ENCODE measurements around the gene SLC27A5.

Gene SLC27A5

DNA sequence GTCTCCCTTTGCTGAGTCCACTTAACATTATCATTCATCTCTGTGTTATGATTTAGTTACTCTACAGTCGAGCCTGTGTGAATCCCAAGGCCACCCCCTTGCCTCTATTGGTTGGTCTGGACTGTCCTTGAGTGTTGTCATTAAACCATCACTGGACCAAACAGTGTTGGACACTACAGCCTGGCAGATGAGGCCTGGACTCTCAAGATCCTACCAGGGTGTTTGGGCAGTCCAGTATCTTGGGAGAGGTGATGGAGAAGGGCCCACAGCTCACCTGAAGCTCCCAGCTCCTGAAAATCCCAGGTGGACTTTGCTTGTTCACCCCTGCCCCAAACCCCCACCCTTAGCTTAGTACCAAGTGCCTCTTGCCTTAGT, 39.3 kb upstream of the SLC27A5 start:
- DNase-seq = no peak
- H3K4me1 Mint-ChIP-seq = peaks cover 45% of the 10 kb centered on the region
- H3K9me3 Mint-ChIP-seq = no peaks in the 10 kb centered on the region
- peaks cover 3% of the 10 kb centered on the region for H3K27me3 Mint-ChIP-seq (ENCODE audit: low read depth, poor library complexity)
- H3K4me3 Mint-ChIP-seq = no peak overlapping the region
- TF ChIP-seq, protein P1, sequence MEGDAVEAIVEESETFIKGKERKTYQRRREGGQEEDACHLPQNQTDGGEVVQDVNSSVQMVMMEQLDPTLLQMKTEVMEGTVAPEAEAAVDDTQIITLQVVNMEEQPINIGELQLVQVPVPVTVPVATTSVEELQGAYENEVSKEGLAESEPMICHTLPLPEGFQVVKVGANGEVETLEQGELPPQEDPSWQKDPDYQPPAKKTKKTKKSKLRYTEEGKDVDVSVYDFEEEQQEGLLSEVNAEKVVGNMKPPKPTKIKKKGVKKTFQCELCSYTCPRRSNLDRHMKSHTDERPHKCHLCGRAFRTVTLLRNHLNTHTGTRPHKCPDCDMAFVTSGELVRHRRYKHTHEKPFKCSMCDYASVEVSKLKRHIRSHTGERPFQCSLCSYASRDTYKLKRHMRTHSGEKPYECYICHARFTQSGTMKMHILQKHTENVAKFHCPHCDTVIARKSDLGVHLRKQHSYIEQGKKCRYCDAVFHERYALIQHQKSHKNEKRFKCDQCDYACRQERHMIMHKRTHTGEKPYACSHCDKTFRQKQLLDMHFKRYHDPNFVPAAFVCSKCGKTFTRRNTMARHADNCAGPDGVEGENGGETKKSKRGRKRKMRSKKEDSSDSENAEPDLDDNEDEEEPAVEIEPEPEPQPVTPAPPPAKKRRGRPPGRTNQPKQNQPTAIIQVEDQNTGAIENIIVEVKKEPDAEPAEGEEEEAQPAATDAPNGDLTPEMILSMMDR (IDR thresholded peaks at IDR 0.05) = no peak
- H3K36me3 Mint-ChIP-seq (ENCODE audit: low read depth) = peaks cover 57% of the 10 kb centered on the region
- peak overlapping the region; percentile 82 for H3K27ac Mint-ChIP-seq

DNA sequence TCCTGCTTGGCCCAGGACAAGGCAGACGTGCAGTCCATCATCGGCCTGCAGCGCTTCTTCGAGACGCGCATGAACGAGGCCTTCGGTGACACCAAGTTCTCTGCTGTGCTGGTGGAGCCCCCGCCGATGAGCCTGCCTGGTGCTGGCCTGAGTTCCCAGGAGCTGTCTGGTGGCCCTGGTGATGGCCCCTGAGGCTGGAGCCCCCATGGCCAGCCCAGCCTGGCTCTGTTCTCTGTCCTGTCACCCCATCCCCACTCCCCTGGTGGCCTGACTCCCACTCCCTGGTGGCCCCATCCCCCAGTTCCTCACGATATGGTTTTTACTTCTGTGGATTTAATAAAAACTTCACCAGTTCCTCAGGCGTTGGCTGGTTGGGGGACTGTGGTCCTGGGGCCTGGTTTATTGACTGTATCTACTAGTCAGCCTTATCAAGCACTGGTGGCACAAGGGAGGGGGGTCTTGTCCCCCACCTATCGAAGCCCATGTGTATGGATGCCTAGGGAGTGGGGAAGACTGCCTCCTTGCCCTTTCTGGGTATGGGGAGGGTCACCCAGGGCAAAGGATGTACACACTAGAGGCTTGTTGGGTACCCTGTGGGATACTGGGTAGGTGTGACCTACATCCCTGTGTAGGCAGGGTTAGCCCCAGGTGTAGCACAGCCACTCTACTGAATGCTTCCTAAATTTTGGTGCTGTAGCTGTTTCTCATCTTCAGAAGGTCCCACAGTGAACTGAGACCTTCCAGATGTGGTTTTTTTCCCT, 38.8 kb upstream of the SLC27A5 start:
- no peak overlapping the region for H3K4me3 Mint-ChIP-seq
- TF ChIP-seq, protein P1 (IDR thresholded peaks at IDR 0.05) = no peak
- peaks cover 48% of the 10 kb centered on the region for H3K4me1 Mint-ChIP-seq
- peaks cover 6% of the 10 kb centered on the region for H3K27me3 Mint-ChIP-seq (ENCODE audit: low read depth, poor library complexity)
- no peak for DNase-seq
- no peaks in the 10 kb centered on the region for H3K9me3 Mint-ChIP-seq
- peaks cover 61% of the 10 kb centered on the region for H3K36me3 Mint-ChIP-seq (ENCODE audit: low read depth)
- peak overlapping the region; percentile 84 for H3K27ac Mint-ChIP-seq

DNA sequence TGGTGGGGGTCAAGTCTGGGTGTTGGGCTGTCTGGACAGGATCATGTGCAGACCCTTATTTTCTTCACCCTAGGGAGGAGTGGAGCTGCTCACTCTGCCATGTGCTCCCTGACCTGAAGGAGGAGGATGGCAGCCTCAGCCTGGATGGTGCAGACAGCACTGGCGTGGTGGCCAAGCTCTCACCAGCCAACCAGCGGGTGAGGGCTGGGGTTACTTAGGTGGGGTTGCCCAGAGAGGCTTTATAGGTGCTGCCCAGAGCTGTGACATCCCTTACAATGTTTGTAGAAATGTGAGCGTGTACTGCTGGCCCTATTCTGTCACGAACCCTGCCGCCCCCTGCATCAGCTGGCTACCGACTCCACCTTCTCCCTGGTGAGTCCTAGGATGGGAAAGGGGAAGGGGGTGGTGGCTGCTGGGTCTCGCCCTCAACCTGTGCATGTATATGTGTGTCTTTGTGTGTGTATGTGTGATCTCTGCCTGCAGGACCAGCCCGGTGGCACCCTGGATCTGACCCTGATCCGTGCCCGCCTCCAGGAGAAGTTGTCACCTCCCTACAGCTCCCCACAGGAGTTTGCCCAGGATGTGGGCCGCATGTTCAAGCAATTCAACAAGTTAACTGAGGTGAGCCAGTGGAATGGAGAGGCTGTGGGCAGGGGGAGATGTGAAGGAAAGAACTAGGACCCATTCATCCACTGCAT, 38.0 kb upstream of the SLC27A5 start:
- Mint-ChIP-seq H3K27me3 (ENCODE audit: low read depth, poor library complexity) (peaks cover 6% of the 10 kb centered on the region), H3K27ac (peak overlapping the region; percentile 95), H3K36me3 (ENCODE audit: low read depth) (peaks cover 63% of the 10 kb centered on the region), H3K9me3 (no peaks in the 10 kb centered on the region), H3K4me1 (peaks cover 42% of the 10 kb centered on the region), H3K4me3 (no peak overlapping the region)
- TF ChIP-seq, protein P1 (IDR thresholded peaks at IDR 0.05) = no peak
- DNase-seq = no peak

DNA sequence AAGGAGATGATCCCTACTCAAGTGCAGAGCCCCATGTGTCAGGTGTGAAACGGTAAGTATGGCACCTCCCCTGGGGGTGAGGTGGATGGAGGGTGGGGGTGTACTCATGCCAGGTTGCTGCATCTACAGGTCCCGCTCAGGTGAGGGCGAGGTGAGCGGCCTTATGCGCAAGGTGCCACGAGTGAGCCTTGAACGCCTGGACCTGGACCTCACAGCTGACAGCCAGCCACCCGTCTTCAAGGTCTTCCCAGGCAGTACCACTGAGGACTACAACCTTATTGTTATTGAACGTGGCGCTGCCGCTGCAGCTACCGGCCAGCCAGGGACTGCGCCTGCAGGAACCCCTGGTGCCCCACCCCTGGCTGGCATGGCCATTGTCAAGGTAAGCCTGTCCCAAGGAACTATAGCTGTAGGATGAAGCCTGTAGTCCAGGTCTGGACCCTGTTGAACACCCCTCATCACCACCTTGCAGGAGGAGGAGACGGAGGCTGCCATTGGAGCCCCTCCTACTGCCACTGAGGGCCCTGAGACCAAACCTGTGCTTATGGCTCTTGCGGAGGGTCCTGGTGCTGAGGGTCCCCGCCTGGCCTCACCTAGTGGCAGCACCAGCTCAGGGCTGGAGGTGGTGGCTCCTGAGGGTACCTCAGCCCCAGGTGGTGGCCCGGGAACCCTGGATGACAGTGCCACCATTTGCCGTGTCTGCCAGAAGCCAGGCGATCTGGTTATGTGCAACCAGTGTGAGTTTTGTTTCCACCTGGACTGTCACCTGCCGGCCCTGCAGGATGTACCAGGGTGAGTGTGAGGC, 37.3 kb upstream of the SLC27A5 start:
- Mint-ChIP-seq H3K36me3 (ENCODE audit: low read depth) (peaks cover 63% of the 10 kb centered on the region), H3K9me3 (no peaks in the 10 kb centered on the region), H3K27ac (no peak overlapping the region), H3K27me3 (ENCODE audit: low read depth, poor library complexity) (peaks cover 7% of the 10 kb centered on the region), H3K4me1 (peaks cover 36% of the 10 kb centered on the region), H3K4me3 (no peak overlapping the region)
- TF ChIP-seq, protein P1 (IDR thresholded peaks at IDR 0.05) = no peak
- no peak for DNase-seq

DNA sequence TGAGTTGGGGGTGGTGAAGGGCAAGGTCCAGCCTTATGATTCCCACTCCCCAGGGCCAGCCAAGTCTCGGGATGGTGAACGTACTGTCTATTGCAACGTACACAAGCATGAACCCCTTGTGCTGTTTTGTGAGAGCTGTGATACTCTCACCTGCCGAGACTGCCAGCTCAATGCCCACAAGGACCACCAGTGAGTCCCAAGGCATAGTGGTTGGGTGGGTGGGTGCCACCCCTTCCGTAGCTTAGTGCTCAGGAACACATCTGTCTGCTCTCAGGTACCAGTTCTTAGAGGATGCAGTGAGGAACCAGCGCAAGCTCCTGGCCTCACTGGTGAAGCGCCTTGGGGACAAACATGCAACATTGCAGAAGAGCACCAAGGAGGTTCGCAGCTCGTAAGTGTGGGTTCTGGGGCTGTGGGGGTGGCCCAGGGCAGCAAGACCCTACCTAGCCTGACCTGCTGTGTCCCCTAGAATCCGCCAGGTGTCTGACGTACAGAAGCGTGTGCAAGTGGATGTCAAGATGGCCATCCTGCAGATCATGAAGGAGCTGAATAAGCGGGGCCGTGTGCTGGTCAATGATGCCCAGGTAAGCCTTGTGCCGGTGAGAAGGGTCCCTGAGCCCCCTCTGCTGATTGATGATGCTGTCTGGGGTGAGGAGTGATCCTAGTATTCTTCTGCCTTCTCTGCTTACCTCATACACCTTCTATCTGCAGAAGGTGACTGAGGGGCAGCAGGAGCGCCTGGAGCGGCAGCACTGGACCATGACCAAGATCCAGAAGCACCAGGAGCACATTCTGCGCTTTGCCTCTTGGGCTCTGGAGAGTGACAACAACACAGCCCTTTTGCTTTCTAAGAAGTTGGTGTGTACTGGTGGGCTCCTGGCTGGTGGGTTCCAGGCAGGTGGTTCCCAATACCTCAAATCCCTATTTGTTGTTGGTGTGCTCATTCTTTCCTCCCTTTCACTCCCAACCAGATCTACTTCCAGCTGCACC, 35.8 kb upstream of the SLC27A5 start:
- Mint-ChIP-seq H3K27ac (peak overlapping the region; percentile 45), H3K27me3 (ENCODE audit: low read depth, poor library complexity) (peaks cover 21% of the 10 kb centered on the region), H3K4me1 (peaks cover 31% of the 10 kb centered on the region), H3K36me3 (ENCODE audit: low read depth) (peaks cover 52% of the 10 kb centered on the region), H3K4me3 (peak overlapping the region; percentile 98), H3K9me3 (no peaks in the 10 kb centered on the region)
- no peak for DNase-seq
- TF ChIP-seq, protein P1 (IDR thresholded peaks at IDR 0.05) = no peak
